HepG2 (cell line): ENCODE data around the gene CCDC14. TPM values are rescaled to one million over a fixed set of nuclear protein-coding genes. Genes with fewer than 3 reads are reported as not detected.

Experiments
- FOXA3 ChIP-seq: IDR thresholded peaks from 2 replicates; pipeline ENCODE4 v1.6.1; 2016; ENCODE audit warnings: missing genetic modification reagents, missing compliant biosample characterization
- FOXM1 ChIP-seq: sonication (generic); formaldehyde crosslinking; IDR thresholded peaks from 2 replicates; pipeline ENCODE4 v1.5.0; 2020; ENCODE audit warnings: missing genetic modification reagents
- GATA4 ChIP-seq: sonication (generic); IDR thresholded peaks from 2 replicates; pipeline ENCODE4 v1.6.1; 2016; ENCODE audit warnings: antibody characterized with exemption, low read depth, borderline replicate concordance
- KDM3A ChIP-seq: IDR thresholded peaks from 2 replicates; pipeline ENCODE4 v1.6.1; 2018; ENCODE audit warnings: low read depth, missing compliant biosample characterization
- KLF6 ChIP-seq: IDR thresholded peaks from 2 replicates; pipeline ENCODE4 v1.8.0; 2016; ENCODE audit warnings: missing biosample characterization, missing genetic modification reagents
- POLR2A ChIP-seq, 2 experiments: IDR thresholded peaks; 2 replicates each; pipeline ENCODE4 v1.6.1; 2011; ENCODE audit warnings: low read depth in 2 of 2, low read length in 2 of 2, mild to moderate bottlenecking in 1 of 2, moderate library complexity in 1 of 2; ENCODE audit not compliant: insufficient read depth in 1 of 2
- RBM22 ChIP-seq: fragments of 200-400 bp; formaldehyde crosslinking; optimal IDR thresholded peaks from 2 replicates; pipeline ENCODE3; 2017; ENCODE audit warnings: mild to moderate bottlenecking, low read length, moderate library complexity
- SP1 ChIP-seq, 2 experiments: fragments of 450-650 bp in 1 of 2; sonication (generic) in 1 of 2; formaldehyde crosslinking in 1 of 2; IDR thresholded peaks; 2 replicates each; pipeline versions ENCODE4 v1.4.0 to v1.6.1; 2016 to 2020; ENCODE audit warnings: missing genetic modification reagents in 1 of 2
- SP4 ChIP-seq: sonication (generic); formaldehyde crosslinking; IDR thresholded peaks from 2 replicates; pipeline ENCODE4 v1.8.1; 2023; ENCODE audit warnings: mild to moderate bottlenecking, missing genetic modification reagents
- TBX2 ChIP-seq: sonication (generic); formaldehyde crosslinking; IDR thresholded peaks from 2 replicates; pipeline ENCODE4 v1.5.0; 2020; ENCODE audit warnings: missing genetic modification reagents, mild to moderate bottlenecking, borderline replicate concordance
- ZBTB8A ChIP-seq: sonication (generic); formaldehyde crosslinking; IDR thresholded peaks from 2 replicates; pipeline ENCODE4 v1.4.0; 2020; ENCODE audit warnings: mild to moderate bottlenecking, low read depth, missing genetic modification reagents, borderline replicate concordance
- ZNF12 ChIP-seq: sonication (generic); formaldehyde crosslinking; IDR thresholded peaks from 2 replicates; pipeline ENCODE4 v1.5.0; 2020; ENCODE audit warnings: missing genetic modification reagents
- ZNF33A ChIP-seq: sonication (generic); formaldehyde crosslinking; IDR thresholded peaks from 2 replicates; pipeline ENCODE4 v1.5.1; 2020; ENCODE audit warnings: missing genetic modification reagents, mild to moderate bottlenecking, moderate library complexity, borderline replicate concordance
- ZNF543 ChIP-seq: sonication (generic); formaldehyde crosslinking; IDR thresholded peaks from 2 replicates; pipeline ENCODE4 v1.4.0; 2020; ENCODE audit warnings: mild to moderate bottlenecking, missing genetic modification reagents
- ZNF616 ChIP-seq: sonication (generic); formaldehyde crosslinking; IDR thresholded peaks from 2 replicates; pipeline ENCODE4 v1.5.0; 2020; ENCODE audit warnings: low read depth, mild to moderate bottlenecking, missing genetic modification reagents
- ZNF678 ChIP-seq: sonication (generic); formaldehyde crosslinking; IDR thresholded peaks from 2 replicates; pipeline ENCODE4 v1.4.0; 2020; ENCODE audit warnings: mild to moderate bottlenecking, missing genetic modification reagents
- ZNF713 ChIP-seq: sonication (generic); formaldehyde crosslinking; IDR thresholded peaks from 2 replicates; pipeline ENCODE4 v1.4.0; 2020; ENCODE audit warnings: mild to moderate bottlenecking, missing genetic modification reagents
- ZNF891 ChIP-seq: sonication (generic); formaldehyde crosslinking; IDR thresholded peaks from 2 replicates; pipeline ENCODE4 v1.5.0; 2020; ENCODE audit warnings: mild to moderate bottlenecking, missing genetic modification reagents
- ZSCAN29 ChIP-seq: sonication (generic); formaldehyde crosslinking; conservative IDR thresholded peaks from 2 replicates; pipeline ENCODE4 v1.4.0; 2020; ENCODE audit warnings: mild to moderate bottlenecking, missing genetic modification reagents
- polyA plus RNA-seq, 8 experiments: library from polyadenylated mRNA; depleted of rRNA in 3 of 8; stranded (reverse) in 7 of 8; unstranded in 1 of 8; fragments of >200 nt; fragmentation: Illumina TruSeq in 4 of 8; extraction: Trizol in 4 of 8; gene quantifications; 2 replicates each; pipeline versions ENCODE4 v1.2.1 to v1.2.3, GENCODE V29; 2011 to 2016; ENCODE audit warnings: low read depth in 4 of 8, missing spikeins in 1 of 8, mixed read lengths in 1 of 8; ENCODE audit not compliant: insufficient read depth in 1 of 8
- total RNA-seq, 5 experiments: library from RNA; depleted of rRNA; stranded (reverse); fragments of >200 nt; fragmentation: Illumina TruSeq; extraction: Trizol; gene quantifications; 2 replicates each; pipeline ENCODE4 v1.2.3, GENCODE V29; 2016; ENCODE audit warnings: low read depth in 1 of 5
- TF ChIP-seq, protein P1 (sequence below): sonication (generic); formaldehyde crosslinking; IDR thresholded peaks from 2 replicates; pipeline ENCODE4 v1.5.0; 2020; ENCODE audit warnings: missing genetic modification reagents
- TF ChIP-seq, protein P2 (sequence below): sonication (generic); formaldehyde crosslinking; IDR thresholded peaks from 2 replicates; pipeline ENCODE4 v1.5.0; 2020; ENCODE audit warnings: missing genetic modification reagents
- TF ChIP-seq, protein P3 (sequence below): sonication (generic); formaldehyde crosslinking; conservative IDR thresholded peaks from 2 replicates; pipeline ENCODE4 v1.5.0; 2020; ENCODE audit warnings: missing genetic modification reagents
- TF ChIP-seq, protein P4 (sequence below): sonication (generic); formaldehyde crosslinking; IDR thresholded peaks from 2 replicates; pipeline ENCODE4 v1.4.0; 2020; ENCODE audit warnings: low read depth, mild to moderate bottlenecking, missing genetic modification reagents
- TF ChIP-seq, protein P5 (sequence below): sonication (generic); formaldehyde crosslinking; conservative IDR thresholded peaks from 2 replicates; pipeline ENCODE4 v1.4.0; 2020; ENCODE audit warnings: missing genetic modification reagents

Gene CCDC14
- total and polyA plus RNA-seq, 2 of the 13 experiments (the other 11 are each of a cell fraction or from before 2014, with no cell fraction given) = 48.7 to 49.0 TPM

DNA sequence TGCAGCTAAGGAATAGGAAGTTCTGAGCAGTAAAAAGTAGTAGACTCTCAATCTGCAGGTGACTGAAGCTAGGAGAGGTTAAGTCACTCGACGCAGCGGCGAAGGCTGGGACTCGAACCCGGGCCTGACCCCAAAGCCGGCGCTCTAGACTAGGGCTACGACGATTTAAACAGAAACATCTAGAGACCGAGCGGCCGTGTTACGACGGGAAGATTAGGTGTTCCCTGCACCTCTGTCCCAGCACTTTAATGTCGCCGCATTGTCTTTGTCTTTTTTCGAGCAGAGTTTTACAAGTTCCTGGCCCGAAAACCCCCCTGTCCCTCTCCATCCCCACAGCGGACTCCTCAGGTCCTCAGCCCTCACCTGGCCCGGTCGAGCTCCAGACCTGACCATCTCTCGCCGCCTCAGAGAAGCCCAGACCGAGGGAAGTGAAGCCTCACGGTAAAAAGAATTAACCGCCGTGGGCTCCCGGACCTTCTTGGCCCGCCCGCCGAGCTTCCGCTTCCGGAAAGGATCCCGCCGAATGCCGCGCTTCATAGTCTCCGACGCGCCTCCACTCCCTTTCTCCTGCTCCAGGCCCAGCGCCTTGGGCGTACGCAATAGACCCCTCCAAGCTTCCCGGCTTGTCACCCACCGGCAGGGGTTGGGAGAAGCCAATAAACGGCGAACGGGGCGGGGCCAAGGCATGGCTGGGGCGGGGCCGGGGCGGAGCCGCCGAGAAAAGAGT, at the start of gene CCDC14 (continued):
- no peak for TF ChIP-seq RBM22
- TF ChIP-seq POLR2A (IDR thresholded peaks at IDR 0.05; ENCODE audit: insufficient read depth in 1 of 2, low read depth in 2 of 2, low read length in 2 of 2) = peak; percentile 73 to 75
- TF ChIP-seq SP4 (CRISPR knock-in tag) = peak; percentile 70
- TF ChIP-seq, protein P1, sequence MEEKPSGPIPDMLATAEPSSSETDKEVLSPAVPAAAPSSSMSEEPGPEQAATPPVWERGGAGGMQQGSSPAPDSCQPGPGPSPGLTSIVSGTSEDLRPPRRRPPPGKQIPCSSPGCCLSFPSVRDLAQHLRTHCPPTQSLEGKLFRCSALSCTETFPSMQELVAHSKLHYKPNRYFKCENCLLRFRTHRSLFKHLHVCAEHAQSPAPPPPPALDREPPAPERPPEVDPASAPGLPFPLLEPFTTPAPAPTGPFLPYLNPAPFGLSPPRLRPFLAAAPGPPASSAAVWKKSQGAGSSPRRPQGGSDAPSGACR = no peak
- TF ChIP-seq FOXA3 (CRISPR knock-in tag) = no peak
- TF ChIP-seq FOXM1 (CRISPR knock-in tag) = no peak
- no peak for TF ChIP-seq ZNF616 (CRISPR knock-in tag)
- no peak for TF ChIP-seq ZSCAN29
- TF ChIP-seq KLF6 = no peak
- peak; percentile 70; the same call in 1 of the 2 replicates for TF ChIP-seq ZNF543
- TF ChIP-seq ZNF12 (CRISPR knock-in tag) = no peak
- TF ChIP-seq, protein P2, sequence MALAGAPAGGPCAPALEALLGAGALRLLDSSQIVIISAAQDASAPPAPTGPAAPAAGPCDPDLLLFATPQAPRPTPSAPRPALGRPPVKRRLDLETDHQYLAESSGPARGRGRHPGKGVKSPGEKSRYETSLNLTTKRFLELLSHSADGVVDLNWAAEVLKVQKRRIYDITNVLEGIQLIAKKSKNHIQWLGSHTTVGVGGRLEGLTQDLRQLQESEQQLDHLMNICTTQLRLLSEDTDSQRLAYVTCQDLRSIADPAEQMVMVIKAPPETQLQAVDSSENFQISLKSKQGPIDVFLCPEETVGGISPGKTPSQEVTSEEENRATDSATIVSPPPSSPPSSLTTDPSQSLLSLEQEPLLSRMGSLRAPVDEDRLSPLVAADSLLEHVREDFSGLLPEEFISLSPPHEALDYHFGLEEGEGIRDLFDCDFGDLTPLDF (CRISPR knock-in tag) = peak; percentile 87
- no peak for TF ChIP-seq GATA4
- TF ChIP-seq, protein P3, sequence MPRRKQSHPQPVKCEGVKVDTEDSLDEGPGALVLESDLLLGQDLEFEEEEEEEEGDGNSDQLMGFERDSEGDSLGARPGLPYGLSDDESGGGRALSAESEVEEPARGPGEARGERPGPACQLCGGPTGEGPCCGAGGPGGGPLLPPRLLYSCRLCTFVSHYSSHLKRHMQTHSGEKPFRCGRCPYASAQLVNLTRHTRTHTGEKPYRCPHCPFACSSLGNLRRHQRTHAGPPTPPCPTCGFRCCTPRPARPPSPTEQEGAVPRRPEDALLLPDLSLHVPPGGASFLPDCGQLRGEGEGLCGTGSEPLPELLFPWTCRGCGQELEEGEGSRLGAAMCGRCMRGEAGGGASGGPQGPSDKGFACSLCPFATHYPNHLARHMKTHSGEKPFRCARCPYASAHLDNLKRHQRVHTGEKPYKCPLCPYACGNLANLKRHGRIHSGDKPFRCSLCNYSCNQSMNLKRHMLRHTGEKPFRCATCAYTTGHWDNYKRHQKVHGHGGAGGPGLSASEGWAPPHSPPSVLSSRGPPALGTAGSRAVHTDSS = no peak
- TF ChIP-seq, protein P4, sequence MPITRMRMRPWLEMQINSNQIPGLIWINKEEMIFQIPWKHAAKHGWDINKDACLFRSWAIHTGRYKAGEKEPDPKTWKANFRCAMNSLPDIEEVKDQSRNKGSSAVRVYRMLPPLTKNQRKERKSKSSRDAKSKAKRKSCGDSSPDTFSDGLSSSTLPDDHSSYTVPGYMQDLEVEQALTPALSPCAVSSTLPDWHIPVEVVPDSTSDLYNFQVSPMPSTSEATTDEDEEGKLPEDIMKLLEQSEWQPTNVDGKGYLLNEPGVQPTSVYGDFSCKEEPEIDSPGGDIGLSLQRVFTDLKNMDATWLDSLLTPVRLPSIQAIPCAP (CRISPR knock-in tag) = no peak
- TF ChIP-seq ZNF891 (CRISPR knock-in tag) = no peak; the same call in 1 of the 2 replicates
- TF ChIP-seq ZNF713 = no peak
- TF ChIP-seq TBX2 (CRISPR knock-in tag) = peak; percentile 52; the same call in 1 of the 2 replicates
- TF ChIP-seq, protein P5, sequence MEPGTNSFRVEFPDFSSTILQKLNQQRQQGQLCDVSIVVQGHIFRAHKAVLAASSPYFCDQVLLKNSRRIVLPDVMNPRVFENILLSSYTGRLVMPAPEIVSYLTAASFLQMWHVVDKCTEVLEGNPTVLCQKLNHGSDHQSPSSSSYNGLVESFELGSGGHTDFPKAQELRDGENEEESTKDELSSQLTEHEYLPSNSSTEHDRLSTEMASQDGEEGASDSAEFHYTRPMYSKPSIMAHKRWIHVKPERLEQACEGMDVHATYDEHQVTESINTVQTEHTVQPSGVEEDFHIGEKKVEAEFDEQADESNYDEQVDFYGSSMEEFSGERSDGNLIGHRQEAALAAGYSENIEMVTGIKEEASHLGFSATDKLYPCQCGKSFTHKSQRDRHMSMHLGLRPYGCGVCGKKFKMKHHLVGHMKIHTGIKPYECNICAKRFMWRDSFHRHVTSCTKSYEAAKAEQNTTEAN (CRISPR knock-in tag) = peak; percentile 75; the same call in 1 of the 2 replicates
- TF ChIP-seq SP1 (IDR thresholded peaks at IDR 0.05) = no peak
- TF ChIP-seq SP1 (CRISPR knock-in tag; IDR thresholded peaks at IDR 0.05) = peak; percentile 78
- no peak for TF ChIP-seq ZNF678 (CRISPR knock-in tag)
- no peak for TF ChIP-seq ZBTB8A (CRISPR knock-in tag)
- TF ChIP-seq KDM3A (CRISPR knock-in tag) = 0 out of 2 replicates have a peak, but pooled peaks have one; percentile 25
- no peak for TF ChIP-seq ZNF33A (CRISPR knock-in tag)
